GM18867 (cell line): ENCODE measurements around the gene CABCOCO1.
"Not testable (repeated sequence)": the region's sequence is repeated elsewhere in the genome, so short reads cannot be mapped to it uniquely, and the experiment has no call there.

Experiments
- ATAC-seq: cut with Tn5 transposase; IDR thresholded peaks from one replicate; pipeline ENCODE4 v1.9.1; 2021; ENCODE audit warnings: mild to moderate bottlenecking, moderate library complexity; ENCODE audit not compliant: unreplicated experiment

Gene CABCOCO1

GRCh38 chr10:61705022-61705613 is 42.4 kb downstream of the CABCOCO1 start:
- ATAC-seq = no peak

- ATAC-seq = no peak
Measured at GRCh38 chr10:61708846-61709245, 46.1 kb downstream of the CABCOCO1 start.

- ATAC-seq = not testable (repeated sequence)
Measured at GRCh38 chr10:61712105-61712504, 49.4 kb downstream of the CABCOCO1 start.

- not testable (repeated sequence) for ATAC-seq
Measured at GRCh38 chr10:61719475-61719874, 56.7 kb downstream of the CABCOCO1 start.

GRCh38 chr10:61719906-61720305 is 57.2 kb downstream of the CABCOCO1 start:
- no peak for ATAC-seq

DNA sequence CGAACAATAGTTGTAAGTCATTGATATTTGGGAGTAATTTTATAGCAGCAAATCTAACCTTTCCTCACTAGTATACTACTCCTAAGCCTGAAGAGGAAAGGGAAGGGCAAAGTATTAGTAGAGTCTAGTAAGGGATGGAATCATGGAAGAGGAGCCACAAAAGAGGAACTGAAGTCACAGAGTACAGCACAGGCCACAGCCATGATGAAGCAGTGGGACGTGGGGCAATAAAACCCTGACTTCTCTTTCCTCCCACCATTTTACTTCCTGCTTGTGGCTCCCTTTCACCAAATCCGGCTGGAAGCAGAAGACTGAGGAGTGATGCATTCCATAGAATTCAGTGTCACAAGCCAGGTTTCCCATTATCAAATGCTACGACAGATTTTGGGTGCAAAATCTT is 58.7 kb downstream of the CABCOCO1 start:
- no peak for ATAC-seq

DNA sequence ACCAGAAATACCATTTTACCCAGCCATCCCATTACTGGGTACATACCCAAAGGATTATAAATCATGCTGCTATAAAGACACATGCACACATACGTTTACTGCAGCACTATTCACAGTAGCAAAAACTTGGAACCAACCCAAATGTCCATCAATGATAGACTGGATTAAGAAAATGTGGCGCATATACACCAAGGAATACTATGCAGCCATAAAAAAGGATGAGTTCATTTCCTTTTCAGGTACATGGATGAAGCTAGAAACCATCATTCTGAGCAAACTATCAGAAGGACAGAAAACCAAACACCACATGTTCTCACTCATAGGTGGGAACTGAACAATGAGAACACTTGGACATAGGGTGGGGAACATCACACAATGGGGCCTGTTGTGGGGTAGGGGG is 62.5 kb downstream of the CABCOCO1 start:
- ATAC-seq = not testable (repeated sequence)

GRCh38 chr10:61729596-61729995 is 66.9 kb downstream of the CABCOCO1 start:
- no peak for ATAC-seq

DNA sequence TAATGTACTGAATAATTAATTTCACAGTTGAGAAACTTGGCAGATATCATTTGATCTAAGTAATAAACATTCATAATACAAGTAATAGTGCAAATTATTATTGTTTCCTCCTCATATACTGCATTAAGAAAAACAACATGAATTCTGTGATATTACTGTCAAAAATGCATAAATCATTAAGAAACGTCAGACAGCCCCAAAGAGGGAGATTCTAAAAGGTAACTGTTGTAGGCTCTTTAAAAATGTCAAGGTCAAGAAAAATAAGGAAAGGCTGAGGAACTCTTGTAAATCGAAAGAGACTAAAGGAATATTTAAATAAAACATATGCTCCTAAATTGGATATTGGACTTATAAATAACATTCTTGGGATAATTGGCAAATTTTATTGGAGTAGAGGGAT is 67.9 kb downstream of the CABCOCO1 start:
- ATAC-seq = no peak

- ATAC-seq = no peak
Measured at GRCh38 chr10:61731638-61732037, 68.9 kb downstream of the CABCOCO1 start.

GRCh38 chr10:61732629-61733278 is 70.0 kb downstream of the CABCOCO1 start:
- no peak for ATAC-seq

DNA sequence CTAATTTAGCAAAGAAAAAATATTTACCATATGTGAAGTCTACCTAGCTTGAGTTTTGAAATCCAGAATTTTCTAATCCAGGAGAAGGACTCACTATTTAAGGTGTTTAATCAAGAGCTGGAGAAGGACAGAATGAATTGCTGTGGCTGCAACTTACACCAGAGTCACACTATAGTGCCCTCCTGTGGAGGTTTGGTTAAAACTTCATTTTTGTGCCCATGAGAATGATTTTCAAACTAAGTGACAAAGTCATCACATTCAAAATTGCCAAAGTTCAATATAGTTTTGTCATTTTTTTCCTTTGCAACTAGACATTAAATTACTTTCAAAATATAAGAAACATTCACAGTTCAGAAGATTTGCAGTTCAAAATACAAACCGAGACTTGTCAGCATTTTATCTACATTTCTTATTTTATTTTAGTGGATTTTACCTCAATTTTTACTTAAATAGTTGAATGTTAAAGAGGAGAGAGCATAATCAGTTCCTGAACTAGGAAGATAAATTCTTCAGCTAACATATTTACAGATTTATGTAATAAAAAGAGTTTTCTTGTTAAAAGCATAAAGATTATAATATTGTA is 70.7 kb downstream of the CABCOCO1 start:
- peak; percentile 56 for ATAC-seq

GRCh38 chr10:61735882-61736281 is 73.2 kb downstream of the CABCOCO1 start:
- ATAC-seq = no peak

DNA sequence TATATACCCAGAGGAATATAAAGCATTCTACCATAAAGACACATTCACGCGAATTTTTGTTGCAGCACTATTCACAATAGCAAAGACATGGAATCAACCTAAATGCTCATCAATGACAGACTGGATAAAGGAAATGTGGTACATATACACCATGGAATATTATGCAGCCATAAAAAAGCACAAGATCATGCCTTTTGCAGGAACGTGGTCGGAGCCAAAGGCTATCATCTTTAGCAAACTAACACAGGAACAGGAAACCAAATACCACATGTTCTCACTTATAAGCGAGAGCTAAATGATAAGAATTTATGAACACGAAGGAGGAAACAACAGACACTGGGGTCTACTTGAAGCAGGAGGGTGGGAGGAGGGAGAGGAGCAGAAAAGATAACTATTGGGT is 74.7 kb downstream of the CABCOCO1 start:
- ATAC-seq = not testable (repeated sequence)

- ATAC-seq = no peak
Measured at GRCh38 chr10:61742812-61743211, 80.1 kb downstream of the CABCOCO1 start.

GRCh38 chr10:61744469-61744868 is 81.7 kb downstream of the CABCOCO1 start:
- ATAC-seq = no peak

DNA sequence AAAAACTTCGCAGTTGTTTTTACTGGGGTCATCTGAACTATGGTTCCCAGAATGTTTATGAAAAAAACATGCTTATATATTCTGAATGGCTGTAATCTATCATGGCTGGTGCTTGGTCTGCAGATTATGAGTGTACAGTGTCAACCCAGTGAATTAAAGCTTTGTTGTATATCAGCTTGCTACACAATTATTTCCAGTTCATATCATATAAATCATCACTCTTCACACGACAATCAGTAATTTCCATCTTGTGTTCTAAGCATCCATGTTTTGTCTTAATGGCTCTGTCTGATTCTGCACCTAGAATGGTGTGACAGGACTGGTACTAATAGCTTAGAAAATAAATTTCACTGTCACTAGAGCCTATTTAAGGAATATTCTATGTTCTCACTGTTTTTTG is 83.6 kb downstream of the CABCOCO1 start:
- ATAC-seq = no peak

DNA sequence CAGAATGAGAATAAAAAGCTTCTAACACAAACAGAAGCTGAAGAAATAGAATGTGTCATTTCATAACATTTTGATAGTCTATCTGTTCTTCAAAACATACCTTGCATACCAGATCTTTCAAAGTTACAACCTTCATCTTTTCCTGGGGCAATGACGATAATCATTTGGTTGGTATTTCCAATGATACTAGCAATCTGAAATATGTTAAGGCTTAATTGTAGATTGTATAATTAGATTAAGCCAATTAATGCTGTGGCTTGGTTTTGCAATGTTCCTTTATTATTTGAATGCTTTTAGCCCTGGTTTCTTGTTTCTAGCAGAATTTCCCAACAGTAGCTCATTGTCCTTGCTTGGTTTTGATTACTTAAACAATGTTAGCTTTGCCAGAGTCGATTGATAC is 84.6 kb downstream of the CABCOCO1 start:
- ATAC-seq = no peak

GRCh38 chr10:61749291-61749690 is 86.6 kb downstream of the CABCOCO1 start:
- no peak for ATAC-seq

DNA sequence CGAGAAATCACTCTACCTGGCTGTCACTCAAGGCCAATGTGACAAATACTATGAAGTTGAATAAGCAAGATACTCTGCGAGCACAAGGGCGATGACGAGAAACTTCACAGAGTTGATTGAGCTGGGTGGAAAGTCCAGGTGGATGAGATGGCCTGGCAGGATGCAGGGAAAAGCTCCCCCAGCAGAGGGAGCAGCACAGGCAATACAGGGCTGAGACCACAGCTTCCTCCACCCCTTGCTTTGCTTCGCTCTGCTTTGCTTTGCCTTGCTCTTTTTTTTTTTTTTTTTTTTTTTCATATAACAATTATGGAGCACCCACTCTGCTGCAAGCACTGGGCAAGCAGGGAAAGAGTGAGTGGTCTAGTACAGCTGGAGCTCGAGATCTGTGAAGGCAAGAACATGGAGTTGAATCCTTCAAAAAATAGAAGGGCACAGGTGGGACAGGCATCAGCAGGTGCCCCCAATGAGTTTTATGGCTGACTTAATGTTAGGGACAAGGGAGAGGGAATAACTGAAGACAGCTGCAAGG is 88.3 kb downstream of the CABCOCO1 start:
- peak; percentile 93 for ATAC-seq

GRCh38 chr10:61751599-61751998 is 88.9 kb downstream of the CABCOCO1 start:
- ATAC-seq = no peak
